GM12878 (cell line): Measurements from ENCODE around the gene SCNN1A. TPM values are rescaled to one million over a fixed set of nuclear protein-coding genes. Genes with fewer than 3 reads are reported as not detected.

Experiments
- ATAC-seq: fragments of 200-7000 bp; cut with Tn5 transposase; 3 replicates; pipeline ENCODE4 v1.9.1; 2020; ENCODE audit warnings: mild to moderate bottlenecking, moderate library complexity
- BruUV-seq: library from RNA; stranded (reverse); fragments of 400-500 nt; replicated peaks from 2 replicates; lab custom pipeline; 2021; lab: Mats Ljungman, UMichigan
- CTCF ChIA-PET: fragments of 300-600 bp; sonication (Branson Sonifier 250); formaldehyde crosslinking; extraction: SDS; loops from one replicate; lab custom pipeline; 2021; ENCODE audit warnings: inconsistent platforms; lab: Yijun Ruan, JAX
- POLR2A ChIA-PET: fragments of 350-600 bp; formaldehyde crosslinking; extraction: SDS; loops from one replicate; lab custom pipeline; 2021; ENCODE audit warnings: inconsistent platforms; lab: Charles Lee
- RAD21 ChIA-PET: fragments of 300-600 bp; sonication (Branson Sonifier 250); formaldehyde crosslinking; loops from one replicate; lab custom pipeline; 2023; ENCODE audit warnings: antibody characterized with exemption; ENCODE audit not compliant: unreplicated experiment; lab: Charles Lee
- SMC1A ChIA-PET: fragments of 300-600 bp; sonication (Branson Sonifier 250); formaldehyde crosslinking; loops from one replicate; lab custom pipeline; 2023; ENCODE audit not compliant: unreplicated experiment, uncharacterized antibody; lab: Charles Lee
- DNase-seq: peaks from one replicate; pipeline ENCODE4 v3.0.0-alpha.2; 2011; ENCODE audit warnings: low read depth, low spot score
- FAIRE-seq: peaks from 3 replicates; lab custom pipeline; 2011; peaks lifted over from hg19 to GRCh38; lab: Jason Lieb, UNC
- H2AFZ ChIP-seq: 2 replicates; pipeline ENCODE4 v1.6.0; 2011; ENCODE audit warnings: low read depth, low read length, control low read depth; ENCODE audit not compliant: control insufficient read depth
- H3K27ac ChIP-seq: 2 replicates; pipeline ENCODE4 v1.5.1; 2011; ENCODE audit warnings: control low read depth; ENCODE audit not compliant: control insufficient read depth, insufficient read depth
- H3K27me3 ChIP-seq, 2 experiments: replicated peaks in 1 of 2; 2 replicates each; pipeline versions ENCODE4 v1.6.0 to v1.6.1; 2011; ENCODE audit warnings: low read length in 1 of 2; ENCODE audit not compliant: control insufficient read depth in 2 of 2, insufficient read depth in 2 of 2
- H3K36me3 ChIP-seq, 2 experiments: 2 replicates each; pipeline ENCODE4 v1.5.1; 2011; ENCODE audit warnings: low read length in 1 of 2; ENCODE audit not compliant: control insufficient read depth in 2 of 2, insufficient read depth in 2 of 2
- H3K4me1 ChIP-seq: 2 replicates; pipeline ENCODE4 v1.6.1; 2011; ENCODE audit warnings: mild to moderate bottlenecking, low read length, moderate library complexity, mixed read lengths; ENCODE audit not compliant: control insufficient read depth, insufficient read depth
- H3K4me2 ChIP-seq: 2 replicates; pipeline ENCODE4 v1.6.0; 2011; ENCODE audit warnings: control low read depth; ENCODE audit not compliant: control insufficient read depth, insufficient read depth
- H3K4me3 ChIP-seq: fragments of 200-600 bp; sonication (generic); 2 replicates; pipeline ENCODE4 v1.5.1; 2016
- H3K79me2 ChIP-seq: 2 replicates; pipeline ENCODE4 v1.6.0; 2011; ENCODE audit warnings: low read length; ENCODE audit not compliant: control insufficient read depth, insufficient read depth
- H3K9ac ChIP-seq: 2 replicates; pipeline ENCODE4 v1.8.0; 2011; ENCODE audit warnings: low read length, control low read depth, mixed read lengths; ENCODE audit not compliant: control insufficient read depth, insufficient read depth
- H3K9me3 ChIP-seq: replicated peaks from 3 replicates; pipeline ENCODE4 v1.5.1; 2011; ENCODE audit warnings: mild to moderate bottlenecking, low read length; ENCODE audit not compliant: control insufficient read depth, insufficient read depth
- H4K20me1 ChIP-seq: 2 replicates; pipeline ENCODE4 v1.6.0; 2011; ENCODE audit not compliant: control insufficient read depth, insufficient read depth
- ASH2L ChIP-seq: fragments of 300-600, 200-600 bp; sonication (generic); IDR thresholded peaks from 2 replicates; pipeline ENCODE4 v1.6.1; 2017; ENCODE audit warnings: low read depth, mild to moderate bottlenecking, borderline replicate concordance
- SRF ChIP-seq, 2 experiments: IDR thresholded peaks; 2 replicates each; pipeline ENCODE4 v1.6.1; 2011; ENCODE audit warnings: low read depth in 2 of 2, low read length in 2 of 2, mild to moderate bottlenecking in 1 of 2, moderate library complexity in 1 of 2
- WGBS: methylation state at CpG from one replicate; pipeline ENCODE4 v1.1.6; 2016; ENCODE audit warnings: low lambda C conversion rate; ENCODE audit not compliant: insufficient replicate concordance, insufficient coverage; ENCODE audit errors: missing lambda C conversion rate; 5-methylcytosine and 5-hydroxymethylcytosine counted together
- in situ Hi-C: fragments of 300-500 bp; cut with MboI; formaldehyde crosslinking; loops from 9 replicates; pipeline ENCODE4 v1.14.3; 2018; ENCODE audit warnings: mixed read lengths
- intact Hi-C: fragments of 100-400 bp; cut with micrococcal nuclease; formaldehyde crosslinking; loops from one replicate; pipeline ENCODE4 v1.14.2; 2022; ENCODE audit not compliant: unreplicated experiment
- polyA plus RNA-seq, 11 experiments: library from polyadenylated mRNA; depleted of rRNA in 4 of 11; unstranded in 6 of 11; stranded (reverse) in 5 of 11; fragments of >200 nt; fragmentation: Nextera tagmentation in 4 of 11; fragmentation: Illumina TruSeq in 1 of 11; extraction: Ambion mirVana in 4 of 11; extraction: Trizol in 1 of 11; gene quantifications; 1 replicate in 1 of 11; 2 replicates in 10 of 11; pipeline versions ENCODE4 v1.2.1 to v1.2.3, GENCODE V29; 2011 to 2016; ENCODE audit warnings: inconsistent platforms in 2 of 11, missing spikeins in 2 of 11, low read depth in 1 of 11
- total RNA-seq, 4 experiments: library from RNA; depleted of rRNA in 3 of 4; stranded (reverse); fragments of >200 nt in 3 of 4; fragmentation: Illumina TruSeq in 1 of 4; extraction: Trizol in 1 of 4; gene quantifications; 2 replicates each; pipeline versions ENCODE4 v1.2.1 to v1.2.3, GENCODE V29; 2013 to 2021
- TF ChIP-seq, protein P1 (sequence below): IDR thresholded peaks from 2 replicates; pipeline ENCODE4 v1.6.1; 2012; ENCODE audit warnings: mild to moderate bottlenecking, low read depth, low read length

Gene SCNN1A
- total and polyA plus RNA-seq, 10 of the 15 experiments (the other 5 are each of a cell fraction or from before 2014, with no cell fraction given): 0.14 to 0.69 TPM; not detected in 8

DNA sequence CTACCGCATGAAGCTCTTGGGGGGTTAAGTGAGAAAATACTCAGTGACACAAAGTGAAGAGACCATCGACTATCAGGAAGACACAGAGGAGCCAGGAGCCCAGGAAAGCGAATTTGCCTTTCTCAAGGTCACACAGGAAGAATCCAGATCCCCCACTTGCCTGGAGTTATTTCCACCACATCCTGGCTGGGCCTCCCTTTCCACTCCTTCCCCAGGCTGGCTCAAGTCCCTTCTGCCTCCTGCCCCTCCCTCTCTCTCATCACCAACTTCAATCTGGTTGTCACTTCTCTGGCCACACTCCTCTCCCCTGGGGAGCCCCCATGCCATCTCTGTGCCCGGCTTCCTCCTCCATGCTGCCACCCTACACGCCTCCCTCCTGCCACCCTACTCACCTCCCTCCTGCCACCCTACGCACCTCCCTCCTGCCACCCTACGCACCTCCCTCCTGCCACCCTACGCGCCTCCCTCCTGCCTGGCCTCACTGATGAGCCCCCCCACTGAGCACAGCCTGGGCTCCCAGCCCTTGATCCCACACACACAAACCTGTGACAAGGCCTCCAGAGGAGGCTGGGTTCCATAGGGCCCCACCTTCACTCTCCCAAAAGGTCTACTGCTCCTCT is 6.3 kb downstream of the SCNN1A start (continued):
- TF ChIP-seq ASH2L: no peak
- TF ChIP-seq, all 136 proteins: peak for 0

DNA sequence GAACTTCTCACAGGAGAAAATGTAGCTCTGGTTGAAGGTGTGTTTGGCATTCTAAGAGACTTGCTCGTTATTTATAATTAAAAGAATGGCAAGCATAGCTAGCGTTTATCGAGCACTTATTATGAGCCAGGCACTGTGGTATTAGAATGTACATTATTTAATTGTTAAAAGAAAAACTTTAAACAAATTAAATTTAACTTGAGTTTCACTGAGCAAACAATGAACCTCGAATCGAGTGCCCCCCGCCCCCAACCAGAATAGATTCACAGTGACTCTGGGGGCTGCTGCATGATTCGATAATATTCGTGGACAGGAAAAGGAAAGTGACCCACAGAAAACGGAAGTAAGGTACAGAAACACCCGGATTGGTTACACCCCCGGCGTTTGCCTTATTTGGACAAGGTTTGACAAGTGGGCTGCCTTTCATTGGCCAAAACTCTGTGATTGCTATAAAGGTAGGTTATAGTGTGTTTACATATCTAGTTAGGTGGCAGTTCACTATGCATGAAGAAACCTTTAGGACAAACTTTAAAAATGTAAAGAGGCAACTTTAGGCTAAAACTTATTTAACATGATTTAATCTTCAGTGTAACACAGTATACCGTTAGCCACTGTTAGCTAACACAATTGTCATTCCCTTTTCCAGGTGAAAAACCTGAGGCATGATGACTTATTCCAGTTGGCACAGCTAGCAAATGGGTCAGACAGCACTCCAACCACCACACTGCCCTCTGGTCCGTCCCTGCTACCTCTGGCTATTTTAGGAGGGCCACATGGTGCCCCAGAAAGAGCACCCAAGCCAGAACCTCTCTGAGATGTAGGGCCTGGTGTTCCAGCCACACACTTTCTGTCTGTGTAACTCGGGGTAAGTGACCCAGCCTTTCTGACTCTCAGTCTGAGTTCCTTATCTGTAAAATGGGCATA is 7.1 kb downstream of the SCNN1A start:
- FAIRE-seq: peak; percentile 13
- H3K9me3 ChIP-seq: no peaks in the 10 kb centered on the region
- no peaks in the 10 kb centered on the region for H4K20me1 ChIP-seq
- H3K79me2 ChIP-seq: no peaks in the 10 kb centered on the region
- ChIA-PET RAD21 (interaction anchor here (0.9 to 3.2 kb wide), 10 partner anchors 12 to 84 kb away, joined by 3 to 19 read pairs (median 4); no protein-coding TSS in a partner anchor), POLR2A (interaction anchor here (0.6 to 1.5 kb wide), 2 partner anchors 10 to 32 kb away, joined by 3 to 6 read pairs; no protein-coding TSS in a partner anchor), CTCF (interaction anchor here (0.9 to 3.5 kb wide), 13 partner anchors 10 to 385 kb away, joined by 3 to 37 read pairs (median 8); partner anchors contain the start of gene MLF2), SMC1A (interaction anchor here (0.6 to 2.5 kb wide), 13 partner anchors 10 to 211 kb away, joined by 3 to 26 read pairs (median 5); partner anchors contain the start of genes GAPDH and TNFRSF1A)
- no peak for DNase-seq
- H3K36me3 ChIP-seq: no peaks in the 10 kb centered on the region
- H3K27me3 ChIP-seq: no peaks in the 10 kb centered on the region
- H3K27ac ChIP-seq: peak overlapping the region; percentile 20; the same call in 1 of the 2 replicates
- no peak overlapping the region for H2AFZ ChIP-seq
- H3K4me1 ChIP-seq: peaks cover 13% of the 10 kb centered on the region; the same call in 1 of the 2 replicates
- no peak overlapping the region for H3K4me2 ChIP-seq
- ATAC-seq: peak; percentile 56
- no TSS peak for BruUV-seq
- 45% methylated on average over 15 of the region's 15 CpGs for WGBS
- intact Hi-C loops (no loop called here), in situ Hi-C loops (no loop called here)
- TF ChIP-seq, protein P1, sequence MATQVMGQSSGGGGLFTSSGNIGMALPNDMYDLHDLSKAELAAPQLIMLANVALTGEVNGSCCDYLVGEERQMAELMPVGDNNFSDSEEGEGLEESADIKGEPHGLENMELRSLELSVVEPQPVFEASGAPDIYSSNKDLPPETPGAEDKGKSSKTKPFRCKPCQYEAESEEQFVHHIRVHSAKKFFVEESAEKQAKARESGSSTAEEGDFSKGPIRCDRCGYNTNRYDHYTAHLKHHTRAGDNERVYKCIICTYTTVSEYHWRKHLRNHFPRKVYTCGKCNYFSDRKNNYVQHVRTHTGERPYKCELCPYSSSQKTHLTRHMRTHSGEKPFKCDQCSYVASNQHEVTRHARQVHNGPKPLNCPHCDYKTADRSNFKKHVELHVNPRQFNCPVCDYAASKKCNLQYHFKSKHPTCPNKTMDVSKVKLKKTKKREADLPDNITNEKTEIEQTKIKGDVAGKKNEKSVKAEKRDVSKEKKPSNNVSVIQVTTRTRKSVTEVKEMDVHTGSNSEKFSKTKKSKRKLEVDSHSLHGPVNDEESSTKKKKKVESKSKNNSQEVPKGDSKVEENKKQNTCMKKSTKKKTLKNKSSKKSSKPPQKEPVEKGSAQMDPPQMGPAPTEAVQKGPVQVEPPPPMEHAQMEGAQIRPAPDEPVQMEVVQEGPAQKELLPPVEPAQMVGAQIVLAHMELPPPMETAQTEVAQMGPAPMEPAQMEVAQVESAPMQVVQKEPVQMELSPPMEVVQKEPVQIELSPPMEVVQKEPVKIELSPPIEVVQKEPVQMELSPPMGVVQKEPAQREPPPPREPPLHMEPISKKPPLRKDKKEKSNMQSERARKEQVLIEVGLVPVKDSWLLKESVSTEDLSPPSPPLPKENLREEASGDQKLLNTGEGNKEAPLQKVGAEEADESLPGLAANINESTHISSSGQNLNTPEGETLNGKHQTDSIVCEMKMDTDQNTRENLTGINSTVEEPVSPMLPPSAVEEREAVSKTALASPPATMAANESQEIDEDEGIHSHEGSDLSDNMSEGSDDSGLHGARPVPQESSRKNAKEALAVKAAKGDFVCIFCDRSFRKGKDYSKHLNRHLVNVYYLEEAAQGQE: no peak
- peak; percentile 49 to 95 for TF ChIP-seq SRF (IDR thresholded peaks at IDR 0.05; ENCODE audit: low read depth in 2 of 2, low read length in 2 of 2)
- TF ChIP-seq, all 136 proteins: peak for 1
- H3K9ac ChIP-seq: no peak overlapping the region
- H3K4me3 ChIP-seq: no peak overlapping the region
